H1 (cell line): ENCODE data around the gene CLDN3. TPM values are rescaled to one million over a fixed set of nuclear protein-coding genes. Genes with fewer than 3 reads are reported as not detected.

Experiments
- CHD1 ChIP-seq: IDR thresholded peaks from 2 replicates; pipeline ENCODE4 v1.6.1; 2012; ENCODE audit warnings: low read depth, low read length, improper control_type of control experiment
- EZH2 ChIP-seq: fragments of 200-600 bp; sonication (generic); IDR thresholded peaks from 2 replicates; pipeline ENCODE4 v1.7.1; 2012; ENCODE audit warnings: low read depth, mild to moderate bottlenecking, moderate library complexity, low read length, inconsistent platforms; ENCODE audit not compliant: severe bottlenecking
- KDM1A ChIP-seq: fragments of 200-600, 300-600 bp; sonication (generic); IDR thresholded peaks from 2 replicates; pipeline ENCODE4 v1.7.1; 2016; ENCODE audit warnings: mild to moderate bottlenecking, low read length, borderline replicate concordance
- MAFK ChIP-seq: IDR thresholded peaks from 2 replicates; pipeline ENCODE4 v1.6.1; 2012; ENCODE audit warnings: low read depth, mild to moderate bottlenecking, improper control_type of control experiment, low read length
- RBBP5 ChIP-seq: IDR thresholded peaks from 2 replicates; pipeline ENCODE4 v1.7.1; 2012; ENCODE audit warnings: low read depth, mild to moderate bottlenecking, inconsistent platforms, low read length, moderate library complexity, borderline replicate concordance
- SP4 ChIP-seq: IDR thresholded peaks from 2 replicates; pipeline ENCODE4 v1.6.1; 2012; ENCODE audit warnings: low read length, inconsistent platforms
- polyA plus RNA-seq, 7 experiments: library from polyadenylated mRNA; depleted of rRNA in 3 of 7; stranded (reverse) in 5 of 7; unstranded in 2 of 7; fragments of >200 nt in 5 of 7; fragments of 200-250 nt in 2 of 7; gene quantifications; 1 replicate in 5 of 7; 2 replicates in 1 of 7; 4 replicates in 1 of 7; pipeline versions ENCODE4 v1.2.1 to v1.2.3, GENCODE V29; 2011 to 2013; ENCODE audit warnings: missing spikeins in 2 of 7, mixed read lengths in 2 of 7
- total RNA-seq: library from RNA; stranded (reverse); fragmentation: NEBNext Ultra II Directional; extraction: Animal tissue kit (Norgen Biotek cat#: 25700); gene quantifications from 2 replicates; pipeline ENCODE4 v1.2.1, GENCODE V29; 2021

The CLDN3 gene
- total and polyA plus RNA-seq, 2 of the 8 experiments (the other 6 are each of a cell fraction or from before 2014, with no cell fraction given) = 19.1 to 65.2 TPM

DNA sequence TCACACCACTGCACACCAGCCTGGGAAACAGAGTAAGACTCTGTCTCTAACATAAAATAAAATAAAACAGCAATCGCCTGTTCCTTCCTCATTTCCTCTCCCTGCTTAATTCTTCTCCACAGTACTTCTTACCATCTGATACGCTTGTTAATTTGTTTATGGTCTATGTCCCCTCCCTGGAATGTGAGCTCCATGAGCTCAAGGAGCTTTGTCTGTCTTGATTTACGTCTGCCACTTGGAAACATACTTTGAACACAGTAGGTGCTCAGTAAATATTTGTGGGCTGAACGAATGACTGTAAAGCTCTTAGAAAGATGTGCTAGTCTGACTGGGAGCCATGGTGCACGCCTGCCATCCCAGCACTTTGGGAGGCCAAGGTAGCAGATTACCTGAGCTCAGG is 41.5 kb downstream of the CLDN3 start (continued):
- no peak for TF ChIP-seq KDM1A
- no peak for TF ChIP-seq RBBP5
- no peak for TF ChIP-seq MAFK
- no peak for TF ChIP-seq CHD1
- no peak for TF ChIP-seq EZH2
- no peak for TF ChIP-seq SP4
